SU-DHL-6 (cell line): ENCODE measurements around the gene SCCPDH.

Source experiments
- CTCF ChIP-seq: fragments of 200-600 bp; sonication (generic); IDR thresholded peaks from one replicate; pipeline ENCODE4 v1.5.1; 2017; ENCODE audit warnings: antibody characterized with exemption, mild to moderate bottlenecking, low read length, moderate library complexity; ENCODE audit not compliant: insufficient read depth, poor library complexity, severe bottlenecking
- EZH2phosphoT487 ChIP-seq: fragments of 200-600 bp; sonication (generic), shearing (Covaris generic); conservative IDR thresholded peaks from 2 replicates; pipeline ENCODE4 v1.6.1; 2018; ENCODE audit warnings: mild to moderate bottlenecking, antibody characterized with exemption, low read length, moderate library complexity, mixed read lengths

GRCh38 chr1:246798606-246799496 lies 74.6 kb downstream of the SCCPDH start:
- TF ChIP-seq CTCF = no peak
- no peak for TF ChIP-seq EZH2phosphoT487
